ENCODE measurements around the gene IL1RAPL1.

IL1RAPL1 gene

DNA sequence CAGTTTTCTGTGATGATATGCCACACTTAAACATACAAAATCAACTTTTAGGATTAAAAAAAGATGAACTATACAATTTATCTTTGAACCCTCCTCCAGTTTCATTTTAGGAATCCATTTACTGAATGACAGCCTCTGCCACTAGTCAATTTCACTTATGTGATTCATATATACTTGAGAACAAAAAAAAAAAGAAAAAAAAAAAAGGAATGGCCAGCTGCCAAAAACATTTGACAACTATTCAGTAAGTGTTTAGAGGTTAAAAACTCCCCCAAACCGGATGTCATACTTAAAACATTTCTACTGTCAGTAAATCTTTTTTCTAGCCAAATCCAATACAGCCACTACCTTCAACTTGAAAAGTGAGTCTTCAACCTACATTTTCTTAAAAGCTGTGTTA is 1361.4 kb downstream of the IL1RAPL1 start:
- no peak for DNase-seq

DNA sequence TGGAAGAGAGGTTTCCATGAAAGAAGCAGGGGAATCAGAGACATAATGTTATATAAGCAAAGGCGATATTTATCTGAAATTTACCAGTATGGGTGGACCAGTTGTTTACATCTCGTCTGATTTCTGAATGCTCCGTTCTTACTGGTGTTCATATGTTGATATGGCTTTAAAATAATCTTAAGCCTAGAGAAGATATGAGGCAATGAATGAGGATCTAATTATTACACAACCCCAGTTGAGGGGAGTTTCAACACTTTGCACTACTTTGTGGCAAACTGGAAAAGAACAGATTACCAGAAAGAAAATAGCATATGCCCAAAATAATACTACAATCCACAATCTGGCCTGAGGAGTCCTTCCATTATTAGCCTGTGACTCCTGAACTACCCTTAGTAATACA is 1364.8 kb downstream of the IL1RAPL1 start:
- DNase-seq: no peak

DNA sequence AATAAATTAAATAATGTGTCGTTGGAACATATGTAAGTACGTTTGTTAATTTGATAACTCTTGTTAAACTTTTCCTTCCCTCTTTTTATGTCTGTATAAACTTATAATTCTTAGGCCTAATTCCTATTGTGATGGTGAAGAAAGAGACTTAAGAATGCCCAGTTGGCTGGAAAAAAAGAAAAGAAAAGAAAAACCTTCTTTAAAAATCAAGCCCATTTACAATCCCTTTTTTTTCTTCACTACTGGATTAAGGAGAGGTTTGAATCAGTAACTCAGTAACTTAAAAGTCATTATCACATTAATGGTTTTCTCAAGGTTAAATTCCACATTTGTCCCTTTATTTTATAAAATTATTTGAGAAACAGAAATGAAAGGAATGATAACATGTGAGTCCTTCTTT is 1374.8 kb downstream of the IL1RAPL1 start:
- no peak for DNase-seq

DNA sequence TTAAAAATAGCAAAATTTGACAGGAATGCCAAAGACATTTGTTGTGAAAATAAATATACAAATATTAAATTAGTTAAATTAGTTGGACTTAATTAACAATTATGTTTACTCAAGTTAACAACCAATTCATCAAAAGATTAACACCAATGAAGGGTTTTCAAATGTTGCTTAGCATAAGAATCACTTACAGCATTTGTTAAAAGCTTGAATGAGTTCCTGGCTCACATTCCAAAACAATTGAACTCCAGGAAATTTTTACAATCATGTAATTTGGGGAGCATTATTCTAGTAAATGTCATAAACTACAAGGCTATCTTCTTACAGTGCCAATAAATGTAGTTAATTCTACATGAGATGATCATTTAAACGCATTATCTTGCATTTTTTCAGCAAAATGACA is 1378.4 kb downstream of the IL1RAPL1 start:
- no peak for DNase-seq

DNA sequence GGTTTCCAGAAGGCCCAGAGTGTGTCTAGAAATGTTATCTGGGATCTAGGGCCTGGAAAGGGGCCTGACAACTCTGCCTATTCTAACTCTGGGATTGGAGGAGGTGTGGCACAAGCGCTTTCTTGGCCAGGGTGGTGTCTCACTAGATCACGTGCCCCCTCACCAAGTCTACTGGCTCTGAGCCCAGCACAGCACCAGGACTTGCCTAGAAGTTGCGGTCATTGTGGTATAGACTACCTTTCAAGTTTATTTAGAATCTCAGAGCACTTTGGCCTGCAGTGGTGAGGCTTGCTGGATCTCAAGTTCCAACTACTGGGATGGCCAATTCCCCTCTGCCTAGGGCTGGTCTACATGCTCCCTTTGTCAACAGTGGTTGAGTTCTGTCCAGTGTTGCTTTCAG is 1404.8 kb downstream of the IL1RAPL1 start:
- no peak for DNase-seq

DNA sequence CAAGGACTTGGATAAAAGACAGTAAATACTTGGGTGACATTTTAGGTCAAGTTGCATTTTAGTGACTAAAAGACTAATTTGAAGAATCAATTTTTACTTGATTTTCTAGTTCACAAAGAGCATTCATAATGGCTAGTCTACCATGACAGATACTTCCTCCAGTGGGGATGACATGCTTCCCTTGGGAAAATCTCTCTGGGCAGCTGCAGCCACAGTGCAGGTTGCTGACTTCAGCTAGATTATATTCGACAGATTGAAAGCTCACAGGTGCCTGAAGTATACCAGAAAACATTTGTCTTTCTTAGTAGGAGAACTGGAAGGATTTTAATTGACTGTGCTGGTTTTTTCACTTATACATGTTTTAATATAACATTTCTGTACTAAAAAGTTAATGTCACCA is 1418.6 kb downstream of the IL1RAPL1 start:
- no peak for DNase-seq

Measured in activated naive CD4-positive, alpha-beta T cell (primary cell).